Fibroblast of lung (primary cell): ENCODE results near the gene KDM2B. TPM values are rescaled to one million over a fixed set of nuclear protein-coding genes. Genes with fewer than 3 reads are reported as not detected.

Source experiments
- DNase-seq, 2 donors: peaks; one replicate each; pipeline versions ENCODE4 v3.0.0 to v3.0.0-alpha.2; 2010; ENCODE audit warnings: low read depth in 2 of 2
- H2AFZ ChIP-seq: 2 replicates; pipeline ENCODE4 v1.5.1; 2012; ENCODE audit warnings: low read length, control low read depth, inconsistent platforms
- H3K27ac ChIP-seq: 2 replicates; pipeline ENCODE4 v1.5.1; 2011; ENCODE audit warnings: low read length, control low read depth; ENCODE audit not compliant: insufficient read depth
- H3K27me3 ChIP-seq: 2 replicates; pipeline ENCODE4 v1.5.1; 2011; ENCODE audit warnings: mild to moderate bottlenecking, low read length; ENCODE audit not compliant: control insufficient read depth, insufficient read depth
- H3K36me3 ChIP-seq: 2 replicates; pipeline ENCODE4 v1.5.1; 2011; ENCODE audit warnings: low read length; ENCODE audit not compliant: control insufficient read depth, insufficient read depth
- H3K4me1 ChIP-seq: 2 replicates; pipeline ENCODE4 v1.5.1; 2011; ENCODE audit warnings: low read length; ENCODE audit not compliant: control insufficient read depth, insufficient read depth; ENCODE audit errors: extremely low read depth
- H3K4me2 ChIP-seq: 2 replicates; pipeline ENCODE4 v1.5.1; 2011; ENCODE audit warnings: low read length, control low read depth; ENCODE audit not compliant: insufficient read depth; ENCODE audit errors: extremely low read depth
- H3K4me3 ChIP-seq, 4 experiments: fragments of 200-600 bp in 1 of 4; sonication (generic) in 1 of 4; replicated peaks in 1 of 4; 2 replicates each; pipeline ENCODE4 v1.5.1; 2011 to 2016; ENCODE audit warnings: low read length in 4 of 4, low read depth in 3 of 4, mild to moderate bottlenecking in 3 of 4, control low read depth in 2 of 4, inconsistent platforms in 1 of 4, mixed read lengths in 1 of 4; ENCODE audit not compliant: insufficient read depth in 1 of 4; ENCODE audit errors: control extremely low read depth in 1 of 4
- H3K79me2 ChIP-seq: 2 replicates; pipeline ENCODE4 v1.5.1; 2012; ENCODE audit warnings: mild to moderate bottlenecking, low read length, inconsistent platforms; ENCODE audit not compliant: control insufficient read depth, insufficient read depth
- H3K9ac ChIP-seq: 2 replicates; pipeline ENCODE4 v1.5.1; 2011; ENCODE audit warnings: mild to moderate bottlenecking, low read length, control low read depth; ENCODE audit not compliant: insufficient read depth
- H3K9me3 ChIP-seq: 2 replicates; pipeline ENCODE4 v1.5.1; 2012; ENCODE audit warnings: low read depth, low read length; ENCODE audit not compliant: control insufficient read depth, insufficient read depth
- H4K20me1 ChIP-seq: 2 replicates; pipeline ENCODE4 v1.5.1; 2011; ENCODE audit warnings: low read length; ENCODE audit not compliant: control insufficient read depth, insufficient read depth; ENCODE audit errors: extremely low read depth
- EZH2 ChIP-seq: IDR thresholded peaks from 2 replicates; pipeline ENCODE4 v1.5.1; 2012; ENCODE audit warnings: low read length, control low read depth, mild to moderate bottlenecking; ENCODE audit errors: missing control alignments
- polyA plus RNA-seq, 2 donors: library from polyadenylated mRNA; depleted of rRNA in 1 of 2; stranded (reverse) in 1 of 2; unstranded in 1 of 2; fragments of >200 nt; gene quantifications; 2 replicates each; pipeline ENCODE4 v1.2.1, GENCODE V29; 2011 to 2012; ENCODE audit warnings: missing spikeins in 1 of 2
- total RNA-seq: library from RNA; depleted of rRNA; stranded (reverse); fragments of >200 nt; gene quantifications from 2 replicates; pipeline ENCODE4 v1.2.1, GENCODE V29; 2014
- TF ChIP-seq, protein P1 (sequence below), 2 donors: IDR thresholded peaks in 1 of 2; conservative IDR thresholded peaks in 1 of 2; 1 replicate in 1 of 2; 2 replicates in 1 of 2; pipeline ENCODE4 v1.5.1; 2011 to 2012; ENCODE audit warnings: low read length in 2 of 2, control low read depth in 1 of 2, inconsistent platforms in 1 of 2, low read depth in 1 of 2, mild to moderate bottlenecking in 1 of 2

The KDM2B gene
- total and polyA plus RNA-seq, 2 donors (not counting 1 experiment from before 2014, with no cell fraction given) = 9.8 to 21.6 TPM

- Histone ChIP-seq H3K4me1 (peaks cover 4% of the 10 kb centered on the region), H3K9me3 (no peaks in the 10 kb centered on the region), H3K4me3 (no peak overlapping the region), H3K9ac (no peak overlapping the region), H4K20me1 (no peaks in the 10 kb centered on the region), H3K27me3 (no peaks in the 10 kb centered on the region), H3K36me3 (peaks cover 3% of the 10 kb centered on the region), H2AFZ (no peak overlapping the region), H3K79me2 (no peaks in the 10 kb centered on the region), H3K4me2 (no peak overlapping the region), H3K27ac (no peak overlapping the region)
- TF ChIP-seq EZH2 = no peak
- TF ChIP-seq, protein P1, sequence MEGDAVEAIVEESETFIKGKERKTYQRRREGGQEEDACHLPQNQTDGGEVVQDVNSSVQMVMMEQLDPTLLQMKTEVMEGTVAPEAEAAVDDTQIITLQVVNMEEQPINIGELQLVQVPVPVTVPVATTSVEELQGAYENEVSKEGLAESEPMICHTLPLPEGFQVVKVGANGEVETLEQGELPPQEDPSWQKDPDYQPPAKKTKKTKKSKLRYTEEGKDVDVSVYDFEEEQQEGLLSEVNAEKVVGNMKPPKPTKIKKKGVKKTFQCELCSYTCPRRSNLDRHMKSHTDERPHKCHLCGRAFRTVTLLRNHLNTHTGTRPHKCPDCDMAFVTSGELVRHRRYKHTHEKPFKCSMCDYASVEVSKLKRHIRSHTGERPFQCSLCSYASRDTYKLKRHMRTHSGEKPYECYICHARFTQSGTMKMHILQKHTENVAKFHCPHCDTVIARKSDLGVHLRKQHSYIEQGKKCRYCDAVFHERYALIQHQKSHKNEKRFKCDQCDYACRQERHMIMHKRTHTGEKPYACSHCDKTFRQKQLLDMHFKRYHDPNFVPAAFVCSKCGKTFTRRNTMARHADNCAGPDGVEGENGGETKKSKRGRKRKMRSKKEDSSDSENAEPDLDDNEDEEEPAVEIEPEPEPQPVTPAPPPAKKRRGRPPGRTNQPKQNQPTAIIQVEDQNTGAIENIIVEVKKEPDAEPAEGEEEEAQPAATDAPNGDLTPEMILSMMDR (conservative IDR thresholded peaks at IDR 0.05 in 1 of 2, IDR thresholded peaks at IDR 0.05 in 1 of 2; ENCODE audit: low read depth in 1 of 2, low read length in 2 of 2) = no peak
- DNase-seq = no peak
Measured at GRCh38 chr12:121520119-121520518, 60.7 kb downstream of the KDM2B start.

DNA sequence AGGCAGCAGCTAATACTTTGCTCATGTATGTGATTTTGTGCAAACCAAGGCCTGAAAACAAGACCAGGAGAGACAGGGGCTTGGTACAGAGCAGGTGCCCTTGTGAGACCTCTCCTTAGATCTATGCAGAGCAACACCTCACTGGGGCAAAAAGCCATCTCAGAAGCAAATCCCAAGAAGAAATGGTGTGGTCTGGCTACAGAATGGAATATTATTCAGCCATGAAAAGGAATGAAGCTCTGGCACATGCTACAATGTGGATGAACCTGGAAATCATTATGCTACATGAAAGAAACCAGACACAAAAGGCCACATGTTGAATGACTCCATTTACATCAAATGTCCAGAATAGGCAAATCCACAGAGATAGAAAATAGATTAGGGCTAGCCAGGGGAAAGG is 61.6 kb downstream of the KDM2B start:
- no peak overlapping the region for H3K9ac ChIP-seq
- no peak for DNase-seq
- no peaks in the 10 kb centered on the region for H4K20me1 ChIP-seq
- H3K27ac ChIP-seq = no peak overlapping the region
- no peak overlapping the region for H3K4me3 ChIP-seq
- no peak overlapping the region for H3K4me2 ChIP-seq
- peaks cover 4% of the 10 kb centered on the region for H3K4me1 ChIP-seq
- H3K9me3 ChIP-seq = no peaks in the 10 kb centered on the region
- no peak for TF ChIP-seq EZH2
- TF ChIP-seq, protein P1 (conservative IDR thresholded peaks at IDR 0.05 in 1 of 2, IDR thresholded peaks at IDR 0.05 in 1 of 2; ENCODE audit: low read depth in 1 of 2, low read length in 2 of 2) = no peak
- peaks cover 3% of the 10 kb centered on the region for H3K36me3 ChIP-seq
- no peaks in the 10 kb centered on the region for H3K27me3 ChIP-seq
- no peaks in the 10 kb centered on the region for H3K79me2 ChIP-seq
- H2AFZ ChIP-seq = no peak overlapping the region

GRCh38 chr12:121518656-121519055 is 62.2 kb downstream of the KDM2B start:
- Histone ChIP-seq H4K20me1 (no peaks in the 10 kb centered on the region), H3K27ac (no peak overlapping the region), H3K36me3 (peaks cover 3% of the 10 kb centered on the region), H3K27me3 (no peaks in the 10 kb centered on the region), H3K9ac (no peak overlapping the region), H3K4me1 (peaks cover 1% of the 10 kb centered on the region), H3K79me2 (no peaks in the 10 kb centered on the region), H2AFZ (no peak overlapping the region), H3K4me2 (no peak overlapping the region), H3K4me3 (no peak overlapping the region), H3K9me3 (no peaks in the 10 kb centered on the region)
- TF ChIP-seq, protein P1 (conservative IDR thresholded peaks at IDR 0.05 in 1 of 2, IDR thresholded peaks at IDR 0.05 in 1 of 2; ENCODE audit: low read depth in 1 of 2, low read length in 2 of 2) = no peak
- TF ChIP-seq EZH2 = no peak
- DNase-seq = no peak
